Measurements from ENCODE around the gene ST13. TPM values are rescaled to one million over a fixed set of nuclear protein-coding genes. Genes with fewer than 3 reads are reported as not detected.

The ST13 gene
- total RNA-seq, 1 experiment from 2014 or later = 385 TPM

GRCh38 chr22:40862537-40862936 is 6.1 kb upstream of the ST13 start:
- ChIA-PET CTCF (no interaction called here), POLR2A (no interaction called here)
- Histone ChIP-seq H3K9me3 (no peaks in the 10 kb centered on the region), H3K36me3 (ENCODE audit: control insufficient read depth, insufficient read depth, low read length) (no peaks in the 10 kb centered on the region; the same call in none of the 2 replicates), H3K4me3 (ENCODE audit: low read depth, low read length) (no peak overlapping the region), H3K27me3 (replicated peaks; ENCODE audit: control insufficient read depth, insufficient read depth, low read length) (no peaks in the 10 kb centered on the region), H3K4me1 (0 out of 2 replicates have a peak, but pooled peaks cover 4% of the 10 kb centered on the region)
- peaks cover 5% of the 10 kb centered on the region for H3K36me3 Mint-ChIP-seq (ENCODE audit: insufficient read depth, unreplicated experiment)
- no peak overlapping the region for H3K27ac Mint-ChIP-seq (ENCODE audit: unreplicated experiment)
- no peaks in the 10 kb centered on the region for H3K27me3 Mint-ChIP-seq (ENCODE audit: insufficient read depth, unreplicated experiment)
- intact Hi-C loops (cut with micrococcal nuclease; ENCODE audit: unreplicated experiment) = no loop called here
- DNase-seq = no peak
- BruUV-seq (replicated peaks) = no TSS peak
- H3K4me1 Mint-ChIP-seq (ENCODE audit: low read depth, unreplicated experiment) = no peaks in the 10 kb centered on the region
- TF ChIP-seq CTCF (IDR thresholded peaks at IDR 0.05; ENCODE audit: insufficient read depth in 1 of 2, low read depth in 1 of 2, low read length in 1 of 2, severe bottlenecking in 1 of 2, unreplicated experiment in 1 of 2) = no peak
- H3K9me3 Mint-ChIP-seq (ENCODE audit: unreplicated experiment) = no peaks in the 10 kb centered on the region
- H3K4me3 Mint-ChIP-seq (ENCODE audit: unreplicated experiment) = no peak overlapping the region

GRCh38 chr22:40862013-40862412 is 5.6 kb upstream of the ST13 start, which contains the start of gene DNAJB7:
Gene DNAJB7 (minus strand): TSS chr22:40862113. CDS start chr22:40861994, 119 bp downstream.
- Mint-ChIP-seq H3K9me3 (ENCODE audit: unreplicated experiment) (no peaks in the 10 kb centered on the region), H3K36me3 (ENCODE audit: insufficient read depth, unreplicated experiment) (peaks cover 10% of the 10 kb centered on the region), H3K27ac (ENCODE audit: unreplicated experiment) (no peak within 1 kb of the TSS), H3K4me3 (ENCODE audit: unreplicated experiment) (no peak within 1 kb of the TSS), H3K4me1 (ENCODE audit: low read depth, unreplicated experiment) (no peaks in the 10 kb centered on the region), H3K27me3 (ENCODE audit: insufficient read depth, unreplicated experiment) (no peaks in the 10 kb centered on the region)
- H3K27me3 ChIP-seq (replicated peaks; ENCODE audit: control insufficient read depth, insufficient read depth, low read length) = no peaks in the 10 kb centered on the region
- no peak for DNase-seq
- intact Hi-C loops (cut with micrococcal nuclease; ENCODE audit: unreplicated experiment) = no loop called here
- no TSS peak for BruUV-seq (replicated peaks)
- CTCF ChIA-PET = interaction anchor here (0.9 kb wide), 1 partner anchor 61 kb away, joined by 3 read pairs; no protein-coding TSS in a partner anchor
- TF ChIP-seq CTCF (IDR thresholded peaks at IDR 0.05; ENCODE audit: insufficient read depth in 1 of 2, low read depth in 1 of 2, low read length in 1 of 2, severe bottlenecking in 1 of 2, unreplicated experiment in 1 of 2) = no peak
- H3K36me3 ChIP-seq (ENCODE audit: control insufficient read depth, insufficient read depth, low read length) = no peaks in the 10 kb centered on the region; the same call in none of the 2 replicates
- 0 out of 2 replicates have a peak, but pooled peaks cover 4% of the 10 kb centered on the region for H3K4me1 ChIP-seq
- POLR2A ChIA-PET = no interaction called here
- H3K9me3 ChIP-seq = no peaks in the 10 kb centered on the region
- no peak within 1 kb of the TSS for H3K4me3 ChIP-seq (ENCODE audit: low read depth, low read length)

GRCh38 chr22:40857309-40857855 is 943 bp upstream of the ST13 start:
- Mint-ChIP-seq H3K9me3 (ENCODE audit: unreplicated experiment) (no peaks in the 10 kb centered on the region), H3K27ac (ENCODE audit: unreplicated experiment) (peak overlapping the region; percentile 100), H3K4me3 (ENCODE audit: unreplicated experiment) (peak overlapping the region; percentile 98), H3K4me1 (ENCODE audit: low read depth, unreplicated experiment) (peaks cover 6% of the 10 kb centered on the region), H3K36me3 (ENCODE audit: insufficient read depth, unreplicated experiment) (peaks cover 34% of the 10 kb centered on the region), H3K27me3 (ENCODE audit: insufficient read depth, unreplicated experiment) (no peaks in the 10 kb centered on the region)
- intact Hi-C loops (cut with micrococcal nuclease; ENCODE audit: unreplicated experiment) = loop anchor here (5.0 kb wide), 1 partner anchor 40 kb away; no protein-coding TSS in a partner anchor
- no peaks in the 10 kb centered on the region for H3K27me3 ChIP-seq (replicated peaks; ENCODE audit: control insufficient read depth, insufficient read depth, low read length)
- ChIA-PET CTCF (interaction anchor here (0.7 to 2.6 kb wide), 2 partner anchors 42 to 58 kb away, joined by 3 to 16 read pairs; no protein-coding TSS in a partner anchor), POLR2A (interaction anchor here (0.5 to 2.2 kb wide), 12 partner anchors 9 to 524 kb away, joined by 3 to 19 read pairs (median 5); partner anchors contain the start of genes RBX1, SLC25A17 and TEF)
- BruUV-seq (replicated peaks) = TSS peak; percentile 56
- DNase-seq = no peak
- H3K4me1 ChIP-seq = peaks cover 34% of the 10 kb centered on the region
- no peaks in the 10 kb centered on the region for H3K9me3 ChIP-seq
- H3K36me3 ChIP-seq (ENCODE audit: control insufficient read depth, insufficient read depth, low read length) = no peaks in the 10 kb centered on the region; the same call in none of the 2 replicates
- TF ChIP-seq CTCF (IDR thresholded peaks at IDR 0.05; ENCODE audit: insufficient read depth in 1 of 2, low read depth in 1 of 2, low read length in 1 of 2, severe bottlenecking in 1 of 2, unreplicated experiment in 1 of 2) = no peak
- H3K4me3 ChIP-seq (ENCODE audit: low read depth, low read length) = peak overlapping the region; percentile 56
